ENCODE data around the gene ZKSCAN8.
A peak's percentile ranks its signal among the peaks of the same experiment; 100 is the strongest.
"Not testable (repeated sequence)": the region's sequence is repeated elsewhere in the genome, so short reads cannot be mapped to it uniquely, and the experiment has no call there.

Gene ZKSCAN8

GRCh38 chr6:28141500-28142329 is at the start of gene ZKSCAN8:
ZKSCAN8 (plus strand) TSS chr6:28141883; CDS start chr6:28148408, 6,525 bp downstream.
- DNase-seq, result peak; percentile 96

- DNase-seq, result not testable (repeated sequence)
Observed at GRCh38 chr6:28102222-28102621, 39.5 kb upstream of the ZKSCAN8 start.

GRCh38 chr6:28102699-28103098 is 39.0 kb upstream of the ZKSCAN8 start:
- not testable (repeated sequence) for DNase-seq

- DNase-seq, result peak; percentile 95
Observed at GRCh38 chr6:28104392-28105244, 37.1 kb upstream of the ZKSCAN8 start.

GRCh38 chr6:28105245-28105639 is 36.4 kb upstream of the ZKSCAN8 start:
- peak; percentile 50 for DNase-seq

GRCh38 chr6:28107506-28107905 is 34.2 kb upstream of the ZKSCAN8 start:
- DNase-seq, result no peak

GRCh38 chr6:28111964-28112363 is 29.7 kb upstream of the ZKSCAN8 start:
- no peak for DNase-seq

GRCh38 chr6:28115799-28116198 is 25.9 kb upstream of the ZKSCAN8 start:
- no peak for DNase-seq

- DNase-seq, result no peak
Observed at GRCh38 chr6:28117386-28118050, 24.2 kb upstream of the ZKSCAN8 start.

GRCh38 chr6:28118217-28118616 is 23.5 kb upstream of the ZKSCAN8 start:
- no peak for DNase-seq

GRCh38 chr6:28121876-28122275 is 19.8 kb upstream of the ZKSCAN8 start:
- no peak for DNase-seq

GRCh38 chr6:28122283-28122682 is 19.4 kb upstream of the ZKSCAN8 start:
- not testable (repeated sequence) for DNase-seq

GRCh38 chr6:28124350-28124970 is 17.2 kb upstream of the ZKSCAN8 start, which contains the start of gene ZSCAN16:
ZSCAN16 (plus strand) TSS chr6:28124609; CDS start chr6:28125444, 835 bp downstream.
- peak; percentile 96 for DNase-seq

GRCh38 chr6:28124971-28125353 is 16.7 kb upstream of the ZKSCAN8 start:
- DNase-seq, result no peak

- peak; percentile 32 for DNase-seq
Observed at GRCh38 chr6:28125401-28125800, 16.3 kb upstream of the ZKSCAN8 start.

GRCh38 chr6:28134015-28134414 is 7.7 kb upstream of the ZKSCAN8 start:
- DNase-seq, result peak; percentile 51

GRCh38 chr6:28134716-28135115 is 7.0 kb upstream of the ZKSCAN8 start:
- no peak for DNase-seq

GRCh38 chr6:28135393-28135792 is 6.3 kb upstream of the ZKSCAN8 start:
- no peak for DNase-seq

GRCh38 chr6:28136585-28137504 is 4.8 kb upstream of the ZKSCAN8 start:
- peak; percentile 95 for DNase-seq

GRCh38 chr6:28137505-28137981 is 4.1 kb upstream of the ZKSCAN8 start:
- DNase-seq, result peak; percentile 54

- DNase-seq, result no peak
Observed at GRCh38 chr6:28139860-28140543, 1.7 kb upstream of the ZKSCAN8 start.

Measured in DMS53 (cell line).